Neural cell (in vitro differentiated cells): ENCODE measurements around the gene CDON. TPM values are rescaled to one million over a fixed set of nuclear protein-coding genes. Genes with fewer than 3 reads are reported as not detected.

ENCODE experiments used
- H2AFZ ChIP-seq: fragments of 200-600, 300-800 bp; sonication (generic), shearing (Covaris generic); 2 replicates; pipeline ENCODE4 v1.6.0; 2014; ENCODE audit warnings: low read depth, mild to moderate bottlenecking, antibody characterized with exemption, low read length, moderate library complexity
- H3F3A ChIP-seq: fragments of 200-600 bp; shearing (Covaris generic); 2 replicates; pipeline ENCODE4 v1.6.1; 2016; ENCODE audit warnings: mild to moderate bottlenecking, moderate library complexity, mixed read lengths, antibody characterized with exemption, low read length; ENCODE audit not compliant: insufficient read depth, poor library complexity, severe bottlenecking
- H3K27ac ChIP-seq: fragments of 200-600, 300-800 bp; sonication (generic), shearing (Covaris generic); 2 replicates; pipeline ENCODE4 v1.5.1; 2014; ENCODE audit warnings: mild to moderate bottlenecking, low read length, moderate library complexity
- H3K27me3 ChIP-seq: fragments of 300-800, 200-600 bp; sonication (generic), shearing (Covaris generic); 2 replicates; pipeline ENCODE4 v1.6.0; 2014; ENCODE audit warnings: mild to moderate bottlenecking, low read depth, low read length, moderate library complexity; ENCODE audit not compliant: insufficient read depth
- H3K36me3 ChIP-seq: fragments of 300-800, 200-600 bp; sonication (generic), shearing (Covaris generic); 2 replicates; pipeline ENCODE4 v1.5.1; 2014; ENCODE audit warnings: mild to moderate bottlenecking, antibody characterized with exemption, low read length, moderate library complexity; ENCODE audit not compliant: insufficient read depth
- H3K4me2 ChIP-seq: fragments of 300-800, 200-600 bp; sonication (generic), shearing (Covaris generic); 2 replicates; pipeline ENCODE4 v1.6.0; 2014; ENCODE audit warnings: mild to moderate bottlenecking, low read length
- H3K4me3 ChIP-seq: fragments of 300-800, 200-600 bp; sonication (generic), shearing (Covaris generic); 2 replicates; pipeline ENCODE4 v1.5.1; 2014; ENCODE audit warnings: mild to moderate bottlenecking, low read length, moderate library complexity
- H3K79me2 ChIP-seq: fragments of 200-600 bp; shearing (Covaris generic); replicated peaks from 2 replicates; pipeline ENCODE4 v1.6.0; 2014; ENCODE audit warnings: mild to moderate bottlenecking, low read length, moderate library complexity; ENCODE audit not compliant: insufficient read depth
- H3K9ac ChIP-seq: fragments of 300-800, 200-600 bp; sonication (generic), shearing (Covaris generic); 2 replicates; pipeline ENCODE4 v1.6.1; 2016; ENCODE audit warnings: mild to moderate bottlenecking, low read length, mixed read lengths
- H3K9me2 ChIP-seq: fragments of 200-600 bp; shearing (Covaris generic); 2 replicates; pipeline ENCODE4 v1.6.1; 2016; ENCODE audit warnings: mild to moderate bottlenecking, low read length, mixed read lengths; ENCODE audit not compliant: insufficient read depth
- H3K9me3 ChIP-seq: fragments of 200-600, 300-800 bp; sonication (generic), shearing (Covaris generic); 2 replicates; pipeline ENCODE4 v1.6.1; 2016; ENCODE audit warnings: mild to moderate bottlenecking, mixed run types, low read length, moderate library complexity, mixed read lengths
- H4K20me1 ChIP-seq: fragments of 200-600 bp; shearing (Covaris generic); 2 replicates; pipeline ENCODE4 v1.6.1; 2016; ENCODE audit warnings: mild to moderate bottlenecking, mixed run types; ENCODE audit not compliant: insufficient read depth
- CTCF ChIP-seq: fragments of 450-650 bp; IDR thresholded peaks from 2 replicates; pipeline ENCODE4 v1.5.1; 2014; ENCODE audit warnings: antibody characterized with exemption, mild to moderate bottlenecking, moderate library complexity; ENCODE audit not compliant: poor library complexity, severe bottlenecking
- EP300 ChIP-seq: fragments of 450-650 bp; conservative IDR thresholded peaks from 2 replicates; pipeline ENCODE4 v1.6.1; 2014; ENCODE audit warnings: antibody characterized with exemption, mild to moderate bottlenecking, moderate library complexity; ENCODE audit not compliant: poor library complexity, severe bottlenecking
- EZH2 ChIP-seq: fragments of 200-600, 300-800 bp; shearing (Covaris generic), sonication (generic); IDR thresholded peaks from 2 replicates; pipeline ENCODE4 v1.6.1; 2014; ENCODE audit warnings: antibody characterized with exemption, low read length, borderline replicate concordance, mild to moderate bottlenecking; ENCODE audit not compliant: insufficient read depth, poor library complexity, severe bottlenecking
- MXI1 ChIP-seq: fragments of 450-650 bp; conservative IDR thresholded peaks from 2 replicates; pipeline ENCODE4 v1.6.1; 2014; ENCODE audit warnings: antibody characterized with exemption, mild to moderate bottlenecking; ENCODE audit not compliant: poor library complexity, severe bottlenecking
- POLR2AphosphoS5 ChIP-seq: IDR thresholded peaks from 2 replicates; pipeline ENCODE4 v1.6.1; 2012
- RAD21 ChIP-seq: fragments of 450-650 bp; conservative IDR thresholded peaks from 2 replicates; pipeline ENCODE4 v1.6.1; 2014; ENCODE audit warnings: antibody characterized with exemption, mild to moderate bottlenecking, moderate library complexity
- REST ChIP-seq: IDR thresholded peaks from 2 replicates; pipeline ENCODE4 v1.6.1; 2012; ENCODE audit warnings: borderline replicate concordance
- SMC3 ChIP-seq: fragments of 450-650 bp; conservative IDR thresholded peaks from 2 replicates; pipeline ENCODE4 v1.6.1; 2014; ENCODE audit warnings: antibody characterized with exemption, mild to moderate bottlenecking, moderate library complexity; ENCODE audit not compliant: poor library complexity
- TAF1 ChIP-seq: IDR thresholded peaks from 2 replicates; pipeline ENCODE4 v1.6.1; 2012; ENCODE audit warnings: low read depth
- polyA plus RNA-seq: library from polyadenylated mRNA; depleted of rRNA; stranded (reverse); fragments of >200 nt; gene quantifications from 2 replicates; pipeline ENCODE4 v1.2.3, GENCODE V29; 2014

Gene CDON
- polyA plus RNA-seq, 1 donor from 2014 or later: 44.1 TPM

- no peaks in the 10 kb centered on the region for H3K9me2 ChIP-seq
- peaks cover 4% of the 10 kb centered on the region for H3K36me3 ChIP-seq
- H3K9me3 ChIP-seq: no peaks in the 10 kb centered on the region
- no peaks in the 10 kb centered on the region for H3F3A ChIP-seq
- no peak overlapping the region for H3K4me2 ChIP-seq
- H3K4me3 ChIP-seq: no peak overlapping the region
- H3K9ac ChIP-seq: no peak overlapping the region
- H3K79me2 ChIP-seq: no peaks in the 10 kb centered on the region
- H4K20me1 ChIP-seq: no peaks in the 10 kb centered on the region
- no peak overlapping the region for H2AFZ ChIP-seq
- no peaks in the 10 kb centered on the region for H3K27me3 ChIP-seq
- no peak overlapping the region for H3K27ac ChIP-seq
- no peak for TF ChIP-seq SMC3
- no peak for TF ChIP-seq EP300
- TF ChIP-seq RAD21: no peak
- no peak for TF ChIP-seq EZH2
- no peak for TF ChIP-seq CTCF
- no peak for TF ChIP-seq REST
- TF ChIP-seq TAF1: no peak
- TF ChIP-seq MXI1: no peak
- TF ChIP-seq POLR2AphosphoS5: no peak
Observed at GRCh38 chr11:125954123-125954944, 108.3 kb downstream of the CDON start.

- H3F3A ChIP-seq: no peaks in the 10 kb centered on the region
- no peak overlapping the region for H3K9ac ChIP-seq
- H3K27ac ChIP-seq: no peak overlapping the region
- H2AFZ ChIP-seq: no peak overlapping the region
- H3K4me2 ChIP-seq: no peak overlapping the region
- H3K9me2 ChIP-seq: no peaks in the 10 kb centered on the region
- H3K79me2 ChIP-seq: no peaks in the 10 kb centered on the region
- peaks cover 4% of the 10 kb centered on the region for H3K36me3 ChIP-seq
- H3K4me3 ChIP-seq: no peak overlapping the region
- H3K9me3 ChIP-seq: no peaks in the 10 kb centered on the region
- no peaks in the 10 kb centered on the region for H3K27me3 ChIP-seq
- TF ChIP-seq EP300 (no peak), REST (no peak), POLR2AphosphoS5 (no peak), CTCF (no peak), MXI1 (no peak), RAD21 (no peak), SMC3 (no peak), EZH2 (no peak), TAF1 (no peak)
- no peaks in the 10 kb centered on the region for H4K20me1 ChIP-seq
Observed at GRCh38 chr11:125953401-125953935, 109.2 kb downstream of the CDON start.
